Peyer's patch (tissue), 4 donors: Measurements from ENCODE around the gene STRIP1.

ENCODE experiments used
- POLR2A ChIP-seq, 2 donors: fragments of 450-650 bp; IDR thresholded peaks; one replicate each; pipeline ENCODE4 v1.5.1; 2017; ENCODE audit warnings: antibody characterized with exemption in 2 of 2, mild to moderate bottlenecking in 2 of 2, moderate library complexity in 2 of 2
- TF ChIP-seq, protein P1 (sequence below), 6 experiments: fragments of 450-650 bp in 4 of 6; fragments of 200-600 bp in 2 of 6; sonication (generic) in 1 of 6; IDR thresholded peaks; one replicate each; pipeline ENCODE4 v1.5.1; 2017 to 2019; ENCODE audit warnings: antibody characterized with exemption in 6 of 6, mild to moderate bottlenecking in 3 of 6, moderate library complexity in 1 of 6

DNA sequence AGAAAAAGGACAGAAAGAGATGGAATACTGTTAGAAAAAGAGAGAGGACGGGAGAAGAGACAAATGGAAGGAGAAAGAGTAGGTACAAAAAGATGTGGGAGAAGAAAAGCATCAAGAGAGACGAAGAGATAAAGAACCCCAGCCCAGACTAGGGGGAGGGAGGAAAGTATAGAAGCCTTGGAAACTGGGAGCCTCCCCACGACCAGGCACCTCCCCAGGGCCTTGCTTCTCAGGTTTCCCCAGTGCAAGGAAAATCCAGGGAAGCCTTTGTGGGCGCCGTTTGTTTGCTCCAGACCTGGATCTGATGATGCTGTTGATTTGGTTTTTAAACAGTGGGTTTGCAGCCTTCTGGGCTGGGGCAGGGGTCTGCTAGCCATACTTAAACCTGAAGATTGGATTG, 51.2 kb downstream of the STRIP1 start:
- TF ChIP-seq, protein P1, sequence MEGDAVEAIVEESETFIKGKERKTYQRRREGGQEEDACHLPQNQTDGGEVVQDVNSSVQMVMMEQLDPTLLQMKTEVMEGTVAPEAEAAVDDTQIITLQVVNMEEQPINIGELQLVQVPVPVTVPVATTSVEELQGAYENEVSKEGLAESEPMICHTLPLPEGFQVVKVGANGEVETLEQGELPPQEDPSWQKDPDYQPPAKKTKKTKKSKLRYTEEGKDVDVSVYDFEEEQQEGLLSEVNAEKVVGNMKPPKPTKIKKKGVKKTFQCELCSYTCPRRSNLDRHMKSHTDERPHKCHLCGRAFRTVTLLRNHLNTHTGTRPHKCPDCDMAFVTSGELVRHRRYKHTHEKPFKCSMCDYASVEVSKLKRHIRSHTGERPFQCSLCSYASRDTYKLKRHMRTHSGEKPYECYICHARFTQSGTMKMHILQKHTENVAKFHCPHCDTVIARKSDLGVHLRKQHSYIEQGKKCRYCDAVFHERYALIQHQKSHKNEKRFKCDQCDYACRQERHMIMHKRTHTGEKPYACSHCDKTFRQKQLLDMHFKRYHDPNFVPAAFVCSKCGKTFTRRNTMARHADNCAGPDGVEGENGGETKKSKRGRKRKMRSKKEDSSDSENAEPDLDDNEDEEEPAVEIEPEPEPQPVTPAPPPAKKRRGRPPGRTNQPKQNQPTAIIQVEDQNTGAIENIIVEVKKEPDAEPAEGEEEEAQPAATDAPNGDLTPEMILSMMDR (IDR thresholded peaks at IDR 0.05): no peak
- TF ChIP-seq POLR2A (IDR thresholded peaks at IDR 0.05): no peak
